Measurements from ENCODE around the gene ADAMTS18.
"Not testable (repeated sequence)": the region's sequence is repeated elsewhere in the genome, so short reads cannot be mapped to it uniquely, and the experiment has no call there.

Gene ADAMTS18

DNA sequence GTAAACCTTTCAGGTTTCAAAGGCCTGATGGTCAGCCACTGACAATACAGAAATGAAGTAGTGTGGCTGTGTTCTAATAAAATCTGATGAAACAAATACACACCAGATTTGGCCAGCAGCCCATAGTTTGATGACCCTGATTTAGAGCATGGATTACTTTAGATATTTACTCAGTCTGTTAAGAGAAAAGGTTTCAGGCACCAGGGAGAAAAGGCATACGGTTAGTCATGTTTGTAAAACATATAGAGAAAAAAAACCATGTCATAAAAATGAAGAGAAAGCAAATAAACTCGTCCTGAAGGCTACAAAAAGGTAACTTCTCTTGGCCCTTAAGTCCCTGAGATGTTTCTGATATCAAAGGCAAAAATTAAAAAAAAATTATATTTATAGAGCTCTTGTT is 112.1 kb downstream of the ADAMTS18 start:
- DNase-seq = no peak

DNA sequence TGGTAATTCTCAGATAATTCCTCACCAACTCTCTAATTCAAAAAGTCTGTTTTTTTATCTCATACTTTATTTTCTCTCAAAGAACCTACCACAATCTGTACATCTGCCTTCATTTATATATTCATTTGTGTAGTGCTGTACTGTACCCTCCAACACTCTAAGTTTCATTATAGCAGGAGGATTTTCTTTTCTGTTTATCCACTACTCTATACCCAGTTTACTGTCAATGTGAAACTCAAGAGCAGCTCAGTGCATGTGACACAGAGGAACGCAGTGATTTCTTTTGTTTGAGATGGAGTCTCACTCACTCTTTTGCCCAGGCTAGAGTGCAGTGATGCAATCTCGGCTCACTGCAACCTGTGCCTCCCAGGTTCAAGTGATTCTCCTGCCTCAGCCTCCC is 117.8 kb downstream of the ADAMTS18 start:
- no peak for DNase-seq

- no peak for DNase-seq
Measured at GRCh38 chr16:77310877-77311276, 124.0 kb downstream of the ADAMTS18 start.

DNA sequence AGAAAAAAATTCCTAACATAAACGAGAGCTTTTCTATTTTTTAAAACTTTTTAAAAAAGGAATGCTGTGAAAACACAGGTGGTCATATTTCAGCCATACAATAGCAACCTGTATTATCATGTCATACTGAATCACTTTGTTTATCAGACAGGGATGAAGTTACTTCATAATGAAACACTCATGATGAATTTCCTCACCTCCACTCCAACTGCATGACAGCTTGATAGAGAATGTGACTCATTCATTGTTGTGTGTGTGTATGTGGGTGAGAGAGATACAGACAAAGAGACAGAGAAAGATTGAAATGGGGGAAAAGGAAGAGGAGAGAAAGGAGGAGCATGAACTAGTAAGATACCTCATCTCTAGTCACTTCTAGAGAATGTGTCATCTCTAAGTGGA is 126.7 kb downstream of the ADAMTS18 start:
- no peak for DNase-seq

DNA sequence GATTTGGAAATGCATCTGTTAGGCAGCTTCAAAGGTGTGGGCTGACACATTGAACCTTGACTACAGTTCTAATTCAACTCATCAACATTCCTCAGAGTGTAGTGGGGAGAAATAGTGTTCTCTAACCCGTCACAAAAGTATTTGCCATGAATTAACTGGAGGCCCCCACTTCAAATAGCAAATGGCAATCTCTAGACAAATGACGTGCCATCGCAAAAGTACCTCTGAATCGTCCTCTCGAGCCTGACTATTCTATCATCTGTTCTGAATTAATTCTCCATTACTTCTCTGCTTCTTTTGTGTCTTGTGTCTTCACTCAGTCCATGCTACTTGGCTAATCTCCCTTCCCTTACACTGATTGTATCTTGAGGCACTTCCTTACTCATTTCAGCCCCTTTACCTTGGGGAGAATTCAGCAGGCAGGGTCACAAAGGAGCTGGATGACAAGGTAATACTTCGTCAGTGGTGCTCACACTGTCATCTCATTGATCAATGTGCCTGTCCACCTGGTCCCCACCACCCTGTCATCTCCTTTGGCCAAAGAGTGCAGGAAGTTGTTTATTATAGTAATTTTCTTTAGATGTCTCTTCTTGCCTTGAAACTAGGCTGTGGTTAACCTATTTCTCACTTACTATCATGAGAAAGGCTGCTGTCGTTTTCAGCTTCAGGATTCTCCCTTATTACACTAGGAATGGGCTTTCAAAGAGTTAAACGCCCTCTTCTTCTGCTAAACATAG is 127.2 kb downstream of the ADAMTS18 start:
- no peak for DNase-seq

DNA sequence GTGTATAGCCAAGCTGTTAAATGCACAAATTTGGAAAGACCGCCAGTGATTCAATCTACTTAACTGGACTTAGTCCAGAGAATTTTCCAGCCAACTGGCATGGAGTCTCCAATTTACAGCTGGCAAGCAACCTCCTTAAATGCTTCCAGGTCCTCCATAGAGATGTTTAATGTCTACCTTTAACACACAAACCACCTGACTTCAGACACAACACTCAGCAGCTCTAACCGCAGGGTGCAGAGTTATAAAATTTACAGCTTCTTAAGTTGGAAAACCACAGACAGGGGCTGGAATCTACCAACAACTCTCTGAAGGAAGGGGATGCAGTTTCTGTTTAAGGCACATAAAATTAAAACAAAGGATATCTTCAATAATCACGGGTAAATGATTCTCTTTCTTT is 128.8 kb downstream of the ADAMTS18 start:
- DNase-seq = no peak

DNA sequence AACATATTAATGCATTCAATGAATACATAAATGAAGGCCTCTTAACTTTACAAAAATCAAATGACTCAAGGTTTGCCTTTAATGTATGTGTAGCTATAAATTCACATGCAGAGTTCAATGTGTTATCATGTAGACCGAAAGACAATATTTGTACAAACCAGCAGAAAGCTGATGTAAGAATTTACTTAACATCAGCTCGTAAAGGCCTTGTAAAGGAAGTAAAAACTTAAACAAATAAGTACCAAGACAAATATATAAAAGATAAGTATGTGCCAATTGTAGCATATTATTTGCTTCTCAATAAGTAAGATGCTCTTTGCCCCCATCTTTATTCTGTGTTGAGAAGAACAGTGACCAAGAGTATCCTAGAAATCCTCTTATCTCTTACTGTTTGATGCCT is 130.0 kb downstream of the ADAMTS18 start:
- DNase-seq = no peak

GRCh38 chr16:77304134-77304533 is 130.7 kb downstream of the ADAMTS18 start:
- DNase-seq = no peak

DNA sequence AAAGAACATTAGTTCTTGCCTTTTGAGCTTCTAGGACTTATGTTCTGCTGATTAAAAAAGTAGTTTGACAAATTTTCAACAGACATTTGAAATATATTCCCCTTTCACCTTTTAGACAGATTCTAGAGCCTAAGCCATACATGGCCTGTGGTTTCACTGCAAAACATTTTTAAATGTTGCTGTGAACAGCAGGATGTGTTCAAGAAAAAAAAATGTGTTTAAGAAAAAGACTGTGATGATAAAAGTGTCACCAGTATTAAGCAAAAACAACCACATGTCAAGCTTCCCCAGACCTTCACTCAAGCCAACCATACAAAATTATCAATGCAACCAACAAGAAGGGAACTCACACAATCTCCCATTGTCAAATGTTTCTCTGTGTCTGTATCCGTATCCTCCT is 132.2 kb downstream of the ADAMTS18 start:
- DNase-seq = no peak

- no peak for DNase-seq
Measured at GRCh38 chr16:77302249-77302648, 132.6 kb downstream of the ADAMTS18 start.

DNA sequence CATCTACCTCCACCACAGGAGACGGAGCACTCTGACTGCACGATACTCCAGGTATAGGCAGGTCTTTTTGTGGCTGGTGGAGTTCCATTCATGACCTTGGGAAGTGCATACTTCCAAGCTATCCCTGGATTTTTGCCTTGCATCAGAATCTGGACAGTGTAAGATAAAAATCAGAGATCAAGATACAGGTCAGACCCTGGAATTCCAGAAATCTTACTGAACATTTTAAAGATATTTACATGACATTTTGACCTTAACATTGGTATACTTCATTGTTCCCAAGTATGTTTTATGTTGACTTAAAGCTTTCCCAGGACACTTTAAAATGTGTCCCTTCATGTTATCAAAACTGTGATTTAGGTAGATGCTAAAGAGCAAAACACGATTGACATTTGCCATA is 134.6 kb downstream of the ADAMTS18 start:
- DNase-seq = no peak

GRCh38 chr16:77299395-77299794 is 135.4 kb downstream of the ADAMTS18 start:
- no peak for DNase-seq

DNA sequence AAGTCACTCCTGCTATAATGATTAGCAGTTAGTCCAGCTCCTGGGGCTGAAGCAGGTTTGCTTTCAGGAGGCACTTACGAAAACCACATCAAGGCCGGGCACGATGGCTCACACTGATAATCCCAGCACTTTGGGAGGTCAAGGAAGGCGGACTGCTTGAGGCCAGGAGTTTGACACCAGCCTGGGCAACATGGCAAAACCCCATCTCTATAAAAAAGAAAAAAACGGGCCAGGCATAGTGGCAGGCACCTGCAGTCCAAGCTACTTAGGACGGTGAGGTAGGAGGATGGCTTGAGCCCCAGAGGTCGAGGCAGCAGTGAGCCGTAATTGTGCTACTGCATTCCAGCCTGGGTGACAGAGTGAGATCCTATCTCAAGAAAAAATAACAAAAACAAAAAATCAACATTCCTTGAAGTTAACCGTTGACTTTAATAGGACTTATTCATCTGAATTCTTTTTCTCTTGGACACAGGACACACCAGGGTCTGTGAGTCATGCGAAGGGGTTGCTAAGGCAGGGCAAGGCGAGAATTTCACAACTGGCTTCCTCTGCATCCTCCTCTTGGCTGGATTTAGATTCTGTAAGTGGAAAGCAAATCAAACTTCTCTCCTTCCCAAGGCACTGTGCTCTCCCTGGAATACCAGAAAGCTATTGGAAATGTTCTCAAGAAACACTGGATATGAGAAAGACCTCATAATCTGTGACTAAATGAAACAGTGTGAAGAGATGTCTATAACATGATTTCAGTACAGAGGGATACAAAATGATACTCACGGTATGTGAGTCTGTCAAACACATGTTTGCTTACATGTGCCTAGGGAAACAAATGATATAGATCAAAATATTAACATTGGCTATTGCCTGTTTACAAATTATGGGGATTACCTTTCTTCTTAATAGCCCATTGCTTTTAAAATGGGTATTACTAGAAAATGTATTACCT is 136.1 kb downstream of the ADAMTS18 start:
- no peak for DNase-seq

GRCh38 chr16:77297996-77298395 is 136.8 kb downstream of the ADAMTS18 start:
- DNase-seq = no peak

DNA sequence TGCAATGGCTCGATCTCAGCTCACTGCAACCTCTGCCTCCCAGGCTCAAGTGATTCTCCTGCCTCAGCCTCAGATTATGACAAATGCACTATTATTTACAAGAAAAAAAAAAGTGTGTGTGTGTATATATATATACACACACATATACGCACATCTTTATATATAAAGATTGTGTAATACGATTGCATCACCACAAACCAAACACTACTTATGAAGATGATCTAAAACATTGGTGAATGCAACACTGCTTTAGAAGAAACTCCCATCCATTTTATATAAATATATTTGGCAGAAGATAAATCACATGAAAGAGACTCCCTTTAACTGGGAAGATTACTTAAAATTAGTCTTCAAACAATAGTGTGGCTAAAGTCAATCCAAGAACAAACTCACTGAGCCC is 138.9 kb downstream of the ADAMTS18 start:
- DNase-seq = no peak

- no peak for DNase-seq
Measured at GRCh38 chr16:77290451-77291115, 144.3 kb downstream of the ADAMTS18 start.

DNA sequence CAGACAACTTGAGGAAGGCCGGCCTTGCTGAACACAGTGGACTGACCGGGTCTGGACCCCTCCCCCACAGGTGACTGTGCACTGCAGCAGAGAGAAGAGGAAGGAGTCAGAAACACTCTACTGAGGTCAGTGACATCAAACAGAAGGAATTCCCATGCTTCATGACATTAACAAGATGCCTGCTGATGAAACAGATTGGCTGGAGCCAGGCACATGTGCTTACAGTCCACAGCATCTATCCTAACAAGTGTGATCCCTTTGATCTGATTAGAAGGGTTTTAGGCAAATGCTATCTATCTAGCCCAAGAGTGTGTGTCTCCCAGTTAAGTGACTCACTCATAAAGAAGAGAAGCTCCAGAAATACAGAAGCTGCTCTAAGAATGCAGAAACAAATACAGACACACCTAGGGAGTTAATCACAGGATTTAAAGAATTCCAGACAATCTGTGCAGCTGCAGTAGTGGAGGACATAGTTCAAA is 145.5 kb downstream of the ADAMTS18 start:
- no peak for DNase-seq

GRCh38 chr16:77288222-77288621 is 146.6 kb downstream of the ADAMTS18 start:
- no peak for DNase-seq

- DNase-seq = no peak
Measured at GRCh38 chr16:77285676-77286075, 149.2 kb downstream of the ADAMTS18 start.

GRCh38 chr16:77282345-77282744 is 152.5 kb downstream of the ADAMTS18 start:
- DNase-seq = no peak

GRCh38 chr16:77279316-77279715 is 155.5 kb downstream of the ADAMTS18 start:
- DNase-seq = not testable (repeated sequence)

GRCh38 chr16:77277571-77277970 is 157.3 kb downstream of the ADAMTS18 start:
- DNase-seq = no peak

- no peak for DNase-seq
Measured at GRCh38 chr16:77277141-77277540, 157.7 kb downstream of the ADAMTS18 start.

All from activated CD4-positive, CD25-positive, alpha-beta regulatory T cell treated with anti-CD3 and anti-CD28 coated beads, Interleukin-2, amount 50 U/mL, for 72 hours (primary cell).